ENCODE results near the gene AMD1.

The AMD1 gene

GRCh38 chr6:110882824-110883554 lies 8.4 kb downstream of the AMD1 start:
- Histone ChIP-seq H2BK12ac (ENCODE audit: low read length in 2 of 2) (no peak overlapping the region), H3K18ac (ENCODE audit: low read depth in 1 of 2, low read length in 2 of 2) (no peak overlapping the region), H3K4me3 (ENCODE audit: insufficient read depth in 1 of 2, low read depth in 1 of 2, low read length in 2 of 2) (no peak overlapping the region), H2BK120ac (ENCODE audit: low read depth, low read length) (no peak overlapping the region), H3K14ac (ENCODE audit: low read length in 2 of 2) (no peak overlapping the region), H2AFZ (ENCODE audit: low read depth, low read length) (no peak overlapping the region), H4K91ac (ENCODE audit: low read length) (no peak overlapping the region), H3K9me3 (ENCODE audit: control insufficient read depth, low read length) (no peaks in the 10 kb centered on the region), H4K8ac (ENCODE audit: low read length) (no peak overlapping the region), H3K27me3 (ENCODE audit: control insufficient read depth in 1 of 2, insufficient read depth in 1 of 2, low read length in 2 of 2) (no peaks in the 10 kb centered on the region), H2BK5ac (ENCODE audit: low read depth, low read length, poor library complexity, severe bottlenecking) (no peak overlapping the region), H3K4me1 (ENCODE audit: control insufficient read depth, insufficient read depth, low read depth, low read length) (peaks cover 13% of the 10 kb centered on the region), H3K23ac (ENCODE audit: low read length in 2 of 2) (no peak overlapping the region), H3K9ac (ENCODE audit: low read length) (peak overlapping the region; percentile 50), H3K27ac (ENCODE audit: low read length, poor library complexity, severe bottlenecking) (no peak overlapping the region), H3K36me3 (ENCODE audit: control insufficient read depth in 1 of 2, insufficient read depth in 2 of 2, low read depth in 1 of 2, low read length in 2 of 2) (no peaks in the 10 kb centered on the region), H2AK5ac (ENCODE audit: low read length, severe bottlenecking) (no peak overlapping the region), H3K4ac (ENCODE audit: low read depth in 1 of 2, low read length in 2 of 2) (no peak overlapping the region), H3K79me1 (replicated peaks; ENCODE audit: low read length, poor library complexity, severe bottlenecking) (no peaks in the 10 kb centered on the region), H3K4me2 (ENCODE audit: low read length, poor library complexity, severe bottlenecking) (no peak overlapping the region), H2BK15ac (ENCODE audit: low read depth, poor library complexity, severe bottlenecking) (no peak overlapping the region)
- DNase-seq = no peak
- whole genome bisulfite sequencing = 84% methylated on average over 2 of the region's 2 CpGs

GRCh38 chr6:110884321-110884720 lies 9.7 kb downstream of the AMD1 start:
- Histone ChIP-seq H2BK120ac (ENCODE audit: low read depth, low read length) (no peak overlapping the region), H3K4me1 (ENCODE audit: control insufficient read depth, insufficient read depth, low read depth, low read length) (peaks cover 11% of the 10 kb centered on the region), H2AFZ (ENCODE audit: low read depth, low read length) (no peak overlapping the region), H3K18ac (ENCODE audit: low read depth in 1 of 2, low read length in 2 of 2) (peak overlapping the region in 1 of 2 experiments; percentile 43), H4K91ac (ENCODE audit: low read length) (no peak overlapping the region), H3K9ac (ENCODE audit: low read length) (no peak overlapping the region), H3K9me3 (ENCODE audit: control insufficient read depth, low read length) (no peaks in the 10 kb centered on the region), H3K4ac (ENCODE audit: low read depth in 1 of 2, low read length in 2 of 2) (no peak overlapping the region), H2AK5ac (ENCODE audit: low read length, severe bottlenecking) (no peak overlapping the region), H2BK5ac (ENCODE audit: low read depth, low read length, poor library complexity, severe bottlenecking) (no peak overlapping the region), H2BK12ac (ENCODE audit: low read length in 2 of 2) (no peak overlapping the region), H2BK15ac (ENCODE audit: low read depth, poor library complexity, severe bottlenecking) (no peak overlapping the region), H4K8ac (ENCODE audit: low read length) (no peak overlapping the region), H3K14ac (ENCODE audit: low read length in 2 of 2) (no peak overlapping the region), H3K4me2 (ENCODE audit: low read length, poor library complexity, severe bottlenecking) (no peak overlapping the region), H3K23ac (ENCODE audit: low read length in 2 of 2) (no peak overlapping the region), H3K4me3 (ENCODE audit: insufficient read depth in 1 of 2, low read depth in 1 of 2, low read length in 2 of 2) (no peak overlapping the region), H3K27me3 (ENCODE audit: control insufficient read depth in 1 of 2, insufficient read depth in 1 of 2, low read length in 2 of 2) (no peaks in the 10 kb centered on the region), H3K27ac (ENCODE audit: low read length, poor library complexity, severe bottlenecking) (no peak overlapping the region), H3K79me1 (replicated peaks; ENCODE audit: low read length, poor library complexity, severe bottlenecking) (no peaks in the 10 kb centered on the region), H3K36me3 (ENCODE audit: control insufficient read depth in 1 of 2, insufficient read depth in 2 of 2, low read depth in 1 of 2, low read length in 2 of 2) (peaks cover 0 to 4% of the 10 kb centered on the region in 2 experiments)
- WGBS = 88% methylated on average over 3 of the region's 3 CpGs
- DNase-seq = no peak

GRCh38 chr6:110885526-110885925 lies 10.9 kb downstream of the AMD1 start:
- Histone ChIP-seq H4K8ac (ENCODE audit: low read length) (no peak overlapping the region), H3K4me3 (ENCODE audit: insufficient read depth in 1 of 2, low read depth in 1 of 2, low read length in 2 of 2) (no peak overlapping the region), H3K36me3 (ENCODE audit: control insufficient read depth in 1 of 2, insufficient read depth in 2 of 2, low read depth in 1 of 2, low read length in 2 of 2) (peaks cover 2 to 14% of the 10 kb centered on the region in 2 experiments), H3K18ac (ENCODE audit: low read depth in 1 of 2, low read length in 2 of 2) (no peak overlapping the region), H2AFZ (ENCODE audit: low read depth, low read length) (no peak overlapping the region), H3K14ac (ENCODE audit: low read length in 2 of 2) (no peak overlapping the region), H3K27ac (ENCODE audit: low read length, poor library complexity, severe bottlenecking) (no peak overlapping the region), H3K4ac (ENCODE audit: low read depth in 1 of 2, low read length in 2 of 2) (no peak overlapping the region), H3K79me1 (replicated peaks; ENCODE audit: low read length, poor library complexity, severe bottlenecking) (no peaks in the 10 kb centered on the region), H3K23ac (ENCODE audit: low read length in 2 of 2) (no peak overlapping the region), H3K4me2 (ENCODE audit: low read length, poor library complexity, severe bottlenecking) (no peak overlapping the region), H2AK5ac (ENCODE audit: low read length, severe bottlenecking) (no peak overlapping the region), H2BK12ac (ENCODE audit: low read length in 2 of 2) (no peak overlapping the region), H2BK120ac (ENCODE audit: low read depth, low read length) (no peak overlapping the region), H3K9me3 (ENCODE audit: control insufficient read depth, low read length) (no peaks in the 10 kb centered on the region), H3K4me1 (ENCODE audit: control insufficient read depth, insufficient read depth, low read depth, low read length) (peaks cover 11% of the 10 kb centered on the region), H2BK5ac (ENCODE audit: low read depth, low read length, poor library complexity, severe bottlenecking) (no peak overlapping the region), H3K9ac (ENCODE audit: low read length) (no peak overlapping the region), H3K27me3 (ENCODE audit: control insufficient read depth in 1 of 2, insufficient read depth in 1 of 2, low read length in 2 of 2) (no peaks in the 10 kb centered on the region), H4K91ac (ENCODE audit: low read length) (no peak overlapping the region), H2BK15ac (ENCODE audit: low read depth, poor library complexity, severe bottlenecking) (no peak overlapping the region)
- DNase-seq = no peak
- 94% methylated on average over 3 of the region's 4 CpGs for WGBS

GRCh38 chr6:110886555-110887167 lies 12.1 kb downstream of the AMD1 start:
- no peak for DNase-seq
- Histone ChIP-seq H3K27ac (ENCODE audit: low read length, poor library complexity, severe bottlenecking) (no peak overlapping the region), H4K8ac (ENCODE audit: low read length) (no peak overlapping the region), H4K91ac (ENCODE audit: low read length) (no peak overlapping the region), H2AK5ac (ENCODE audit: low read length, severe bottlenecking) (no peak overlapping the region), H3K36me3 (ENCODE audit: control insufficient read depth in 1 of 2, insufficient read depth in 2 of 2, low read depth in 1 of 2, low read length in 2 of 2) (peaks cover 3 to 25% of the 10 kb centered on the region in 2 experiments), H3K4me1 (ENCODE audit: control insufficient read depth, insufficient read depth, low read depth, low read length) (peaks cover 8% of the 10 kb centered on the region), H3K23ac (ENCODE audit: low read length in 2 of 2) (no peak overlapping the region), H2BK120ac (ENCODE audit: low read depth, low read length) (no peak overlapping the region), H3K4me3 (ENCODE audit: insufficient read depth in 1 of 2, low read depth in 1 of 2, low read length in 2 of 2) (no peak overlapping the region), H2BK5ac (ENCODE audit: low read depth, low read length, poor library complexity, severe bottlenecking) (no peak overlapping the region), H3K79me1 (replicated peaks; ENCODE audit: low read length, poor library complexity, severe bottlenecking) (no peaks in the 10 kb centered on the region), H2AFZ (ENCODE audit: low read depth, low read length) (no peak overlapping the region), H3K14ac (ENCODE audit: low read length in 2 of 2) (no peak overlapping the region), H3K4me2 (ENCODE audit: low read length, poor library complexity, severe bottlenecking) (no peak overlapping the region), H3K9me3 (ENCODE audit: control insufficient read depth, low read length) (no peaks in the 10 kb centered on the region), H3K27me3 (ENCODE audit: control insufficient read depth in 1 of 2, insufficient read depth in 1 of 2, low read length in 2 of 2) (no peaks in the 10 kb centered on the region), H2BK15ac (ENCODE audit: low read depth, poor library complexity, severe bottlenecking) (no peak overlapping the region), H3K4ac (ENCODE audit: low read depth in 1 of 2, low read length in 2 of 2) (no peak overlapping the region), H3K18ac (ENCODE audit: low read depth in 1 of 2, low read length in 2 of 2) (no peak overlapping the region), H3K9ac (ENCODE audit: low read length) (no peak overlapping the region), H2BK12ac (ENCODE audit: low read length in 2 of 2) (no peak overlapping the region)
- WGBS = 99% methylated on average over 6 of the region's 7 CpGs
